Measurements from ENCODE around the gene HMCES. TPM values are rescaled to one million over a fixed set of nuclear protein-coding genes. Genes with fewer than 3 reads are reported as not detected.

The HMCES gene
- total and polyA plus RNA-seq, 4 donors = 13.7 to 18.2 (median 15.3) TPM

DNA sequence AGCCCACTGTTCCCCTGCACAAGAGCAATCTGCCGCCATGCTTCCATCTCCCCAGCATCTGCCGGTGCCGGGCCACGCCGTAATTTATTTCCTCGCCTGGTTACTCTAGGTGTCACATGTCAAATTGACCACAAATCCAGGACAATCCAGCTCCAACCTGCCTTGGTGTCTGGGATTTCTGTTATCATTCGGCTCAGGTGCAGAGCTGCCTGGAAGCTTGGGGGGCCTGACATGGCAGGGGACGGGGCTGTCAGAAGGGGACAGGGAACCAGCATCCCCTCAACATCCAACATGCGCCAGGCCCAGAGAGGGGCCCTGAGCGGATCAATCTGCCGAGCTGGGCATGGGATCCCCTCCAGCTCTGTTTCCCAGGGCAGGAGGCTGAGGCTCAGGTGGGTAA, 47.9 kb downstream of the HMCES start:
- TF ChIP-seq, protein P1, sequence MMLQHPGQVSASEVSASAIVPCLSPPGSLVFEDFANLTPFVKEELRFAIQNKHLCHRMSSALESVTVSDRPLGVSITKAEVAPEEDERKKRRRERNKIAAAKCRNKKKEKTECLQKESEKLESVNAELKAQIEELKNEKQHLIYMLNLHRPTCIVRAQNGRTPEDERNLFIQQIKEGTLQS (IDR thresholded peaks at IDR 0.05) = no peak
- TF ChIP-seq, protein P2, sequence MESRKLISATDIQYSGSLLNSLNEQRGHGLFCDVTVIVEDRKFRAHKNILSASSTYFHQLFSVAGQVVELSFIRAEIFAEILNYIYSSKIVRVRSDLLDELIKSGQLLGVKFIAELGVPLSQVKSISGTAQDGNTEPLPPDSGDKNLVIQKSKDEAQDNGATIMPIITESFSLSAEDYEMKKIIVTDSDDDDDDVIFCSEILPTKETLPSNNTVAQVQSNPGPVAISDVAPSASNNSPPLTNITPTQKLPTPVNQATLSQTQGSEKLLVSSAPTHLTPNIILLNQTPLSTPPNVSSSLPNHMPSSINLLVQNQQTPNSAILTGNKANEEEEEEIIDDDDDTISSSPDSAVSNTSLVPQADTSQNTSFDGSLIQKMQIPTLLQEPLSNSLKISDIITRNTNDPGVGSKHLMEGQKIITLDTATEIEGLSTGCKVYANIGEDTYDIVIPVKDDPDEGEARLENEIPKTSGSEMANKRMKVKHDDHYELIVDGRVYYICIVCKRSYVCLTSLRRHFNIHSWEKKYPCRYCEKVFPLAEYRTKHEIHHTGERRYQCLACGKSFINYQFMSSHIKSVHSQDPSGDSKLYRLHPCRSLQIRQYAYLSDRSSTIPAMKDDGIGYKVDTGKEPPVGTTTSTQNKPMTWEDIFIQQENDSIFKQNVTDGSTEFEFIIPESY (IDR thresholded peaks at IDR 0.05) = no peak
- Histone ChIP-seq H3K4me1 (ENCODE audit: control insufficient read depth in 4 of 4, insufficient read depth in 4 of 4, low read length in 3 of 4) (no peaks in the 10 kb centered on the region), H3K36me3 (ENCODE audit: control insufficient read depth in 4 of 4, insufficient read depth in 3 of 4, low read depth in 1 of 4, low read length in 3 of 4) (no peaks in the 10 kb centered on the region), H3K4me3 (ENCODE audit: low read depth in 1 of 3, low read length in 3 of 3) (no peak overlapping the region), H3K27ac (ENCODE audit: low read depth in 1 of 2, low read length in 2 of 2) (no peak overlapping the region), H3K9ac (ENCODE audit: low read depth in 1 of 2, low read length in 2 of 2) (no peak overlapping the region), H3K9me3 (ENCODE audit: control insufficient read depth in 4 of 4, low read length in 3 of 4) (no peaks in the 10 kb centered on the region), H3K27me3 (ENCODE audit: control insufficient read depth in 4 of 4, insufficient read depth in 4 of 4, low read length in 3 of 4) (no peaks in the 10 kb centered on the region)
- DNase-seq (ENCODE audit: low spot score) = no peak
- WGBS = 95% methylated on average over 11 of the region's 11 CpGs

DNA sequence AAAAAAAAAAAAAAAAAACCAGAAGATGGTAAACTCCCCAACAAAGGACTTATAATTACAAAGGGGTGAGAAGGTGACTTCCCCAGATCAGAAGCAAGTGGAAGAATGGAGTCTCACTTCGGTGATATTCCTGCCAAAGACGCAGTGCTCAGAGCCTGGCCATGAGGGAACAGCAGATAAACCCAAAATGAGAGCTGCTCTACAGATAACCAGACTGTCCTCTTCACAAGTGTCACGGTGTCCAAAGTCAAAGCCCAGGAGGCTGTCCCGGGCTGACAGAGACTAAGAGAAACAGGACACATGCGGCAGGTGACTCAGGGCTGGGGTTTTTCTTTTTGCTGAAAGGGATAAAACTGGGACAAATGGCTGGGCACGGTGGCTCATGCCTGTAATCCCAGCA, 48.8 kb downstream of the HMCES start:
- DNase-seq (ENCODE audit: low spot score) = no peak
- Histone ChIP-seq H3K4me1 (ENCODE audit: control insufficient read depth in 4 of 4, insufficient read depth in 4 of 4, low read length in 3 of 4) (no peaks in the 10 kb centered on the region), H3K4me3 (ENCODE audit: low read depth in 1 of 3, low read length in 3 of 3) (no peak overlapping the region), H3K27ac (ENCODE audit: low read depth in 1 of 2, low read length in 2 of 2) (no peak overlapping the region), H3K36me3 (ENCODE audit: control insufficient read depth in 4 of 4, insufficient read depth in 3 of 4, low read depth in 1 of 4, low read length in 3 of 4) (no peaks in the 10 kb centered on the region), H3K9ac (ENCODE audit: low read depth in 1 of 2, low read length in 2 of 2) (no peak overlapping the region), H3K9me3 (ENCODE audit: control insufficient read depth in 4 of 4, low read length in 3 of 4) (no peaks in the 10 kb centered on the region), H3K27me3 (ENCODE audit: control insufficient read depth in 4 of 4, insufficient read depth in 4 of 4, low read length in 3 of 4) (no peaks in the 10 kb centered on the region)
- WGBS = 92% methylated on average over 6 of the region's 6 CpGs
- TF ChIP-seq GABPA (IDR thresholded peaks at IDR 0.05 in 1 of 2, conservative IDR thresholded peaks at IDR 0.05 in 1 of 2) (no peak), NR2F2 (IDR thresholded peaks at IDR 0.05) (no peak), FOXA2 (IDR thresholded peaks at IDR 0.05) (no peak), JUND (IDR thresholded peaks at IDR 0.05) (no peak), SP1 (IDR thresholded peaks at IDR 0.05) (no peak), RAD21 (IDR thresholded peaks at IDR 0.05) (no peak), RXRA (IDR thresholded peaks at IDR 0.05) (no peak)
- TF ChIP-seq, protein P3, sequence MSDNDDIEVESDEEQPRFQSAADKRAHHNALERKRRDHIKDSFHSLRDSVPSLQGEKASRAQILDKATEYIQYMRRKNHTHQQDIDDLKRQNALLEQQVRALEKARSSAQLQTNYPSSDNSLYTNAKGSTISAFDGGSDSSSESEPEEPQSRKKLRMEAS (IDR thresholded peaks at IDR 0.05) = no peak
- TF ChIP-seq, protein P4, sequence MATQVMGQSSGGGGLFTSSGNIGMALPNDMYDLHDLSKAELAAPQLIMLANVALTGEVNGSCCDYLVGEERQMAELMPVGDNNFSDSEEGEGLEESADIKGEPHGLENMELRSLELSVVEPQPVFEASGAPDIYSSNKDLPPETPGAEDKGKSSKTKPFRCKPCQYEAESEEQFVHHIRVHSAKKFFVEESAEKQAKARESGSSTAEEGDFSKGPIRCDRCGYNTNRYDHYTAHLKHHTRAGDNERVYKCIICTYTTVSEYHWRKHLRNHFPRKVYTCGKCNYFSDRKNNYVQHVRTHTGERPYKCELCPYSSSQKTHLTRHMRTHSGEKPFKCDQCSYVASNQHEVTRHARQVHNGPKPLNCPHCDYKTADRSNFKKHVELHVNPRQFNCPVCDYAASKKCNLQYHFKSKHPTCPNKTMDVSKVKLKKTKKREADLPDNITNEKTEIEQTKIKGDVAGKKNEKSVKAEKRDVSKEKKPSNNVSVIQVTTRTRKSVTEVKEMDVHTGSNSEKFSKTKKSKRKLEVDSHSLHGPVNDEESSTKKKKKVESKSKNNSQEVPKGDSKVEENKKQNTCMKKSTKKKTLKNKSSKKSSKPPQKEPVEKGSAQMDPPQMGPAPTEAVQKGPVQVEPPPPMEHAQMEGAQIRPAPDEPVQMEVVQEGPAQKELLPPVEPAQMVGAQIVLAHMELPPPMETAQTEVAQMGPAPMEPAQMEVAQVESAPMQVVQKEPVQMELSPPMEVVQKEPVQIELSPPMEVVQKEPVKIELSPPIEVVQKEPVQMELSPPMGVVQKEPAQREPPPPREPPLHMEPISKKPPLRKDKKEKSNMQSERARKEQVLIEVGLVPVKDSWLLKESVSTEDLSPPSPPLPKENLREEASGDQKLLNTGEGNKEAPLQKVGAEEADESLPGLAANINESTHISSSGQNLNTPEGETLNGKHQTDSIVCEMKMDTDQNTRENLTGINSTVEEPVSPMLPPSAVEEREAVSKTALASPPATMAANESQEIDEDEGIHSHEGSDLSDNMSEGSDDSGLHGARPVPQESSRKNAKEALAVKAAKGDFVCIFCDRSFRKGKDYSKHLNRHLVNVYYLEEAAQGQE (IDR thresholded peaks at IDR 0.05) = no peak
- TF ChIP-seq, protein P2 (IDR thresholded peaks at IDR 0.05) = no peak
- TF ChIP-seq, protein P1 (IDR thresholded peaks at IDR 0.05) = no peak
